IMR-90 (cell line): Measurements from ENCODE around the gene C17orf100. TPM values are rescaled to one million over a fixed set of nuclear protein-coding genes. Genes with fewer than 3 reads are reported as not detected.

ENCODE experiments used
- ATAC-seq: fragments of 200-7000 bp; cut with Tn5 transposase; 2 replicates; pipeline ENCODE4 v1.9.1; 2020; ENCODE audit warnings: low read depth, mild to moderate bottlenecking, moderate library complexity
- BruUV-seq: library from RNA; stranded (reverse); fragments of 400-500 nt; replicated peaks from 2 replicates; lab custom pipeline; 2021; lab: Mats Ljungman, UMichigan
- CTCF ChIA-PET: fragments of 300-600 bp; formaldehyde crosslinking; extraction: SDS; loops from one replicate; lab custom pipeline; 2021; ENCODE audit warnings: antibody characterized with exemption; lab: Yijun Ruan, JAX
- POLR2A ChIA-PET: fragments of 300-600 bp; sonication (Branson Sonifier 250); formaldehyde crosslinking; loops from one replicate; lab custom pipeline; 2022; ENCODE audit warnings: antibody characterized with exemption; ENCODE audit not compliant: unreplicated experiment; lab: Charles Lee
- DNase-seq: peaks from one replicate; pipeline ENCODE4 v3.0.0; 2013
- H2AFZ ChIP-seq: replicated peaks from 2 replicates; pipeline ENCODE3; 2013; ENCODE audit warnings: low read length, mild to moderate bottlenecking; ENCODE audit not compliant: poor library complexity
- H2AK5ac ChIP-seq: 2 replicates; pipeline ENCODE4 v1.6.1; 2013; ENCODE audit warnings: low read depth, low read length, inconsistent platforms
- H2AK9ac ChIP-seq: replicated peaks from 2 replicates; pipeline ENCODE3; 2013; ENCODE audit warnings: mild to moderate bottlenecking, low read depth, low read length, moderate library complexity; ENCODE audit not compliant: poor library complexity
- H2BK120ac ChIP-seq: 2 replicates; pipeline ENCODE4 v1.6.1; 2013; ENCODE audit warnings: low read depth, low read length, inconsistent platforms
- H2BK15ac ChIP-seq: 3 replicates; pipeline ENCODE4 v1.6.1; 2013; ENCODE audit warnings: low read depth, low read length, inconsistent platforms
- H2BK20ac ChIP-seq: 2 replicates; pipeline ENCODE4 v1.6.1; 2013; ENCODE audit warnings: low read depth, mild to moderate bottlenecking, inconsistent platforms, low read length, moderate library complexity
- H2BK5ac ChIP-seq: 2 replicates; pipeline ENCODE4 v1.6.1; 2013; ENCODE audit warnings: mild to moderate bottlenecking, low read depth, low read length, inconsistent platforms; ENCODE audit not compliant: poor library complexity, severe bottlenecking
- H3K14ac ChIP-seq: replicated peaks from 2 replicates; pipeline ENCODE4 v1.6.1; 2013; ENCODE audit warnings: low read depth, low read length, inconsistent platforms
- H3K18ac ChIP-seq: 2 replicates; pipeline ENCODE4 v1.6.1; 2013; ENCODE audit warnings: low read depth, low read length, control low read depth
- H3K23ac ChIP-seq: 2 replicates; pipeline ENCODE4 v1.6.1; 2013; ENCODE audit warnings: low read depth, low read length, inconsistent platforms
- H3K27ac ChIP-seq: 2 replicates; pipeline ENCODE4 v1.5.1; 2013; ENCODE audit warnings: mild to moderate bottlenecking, control low read depth, low read length; ENCODE audit not compliant: insufficient read depth
- H3K27me3 ChIP-seq: 2 replicates; pipeline ENCODE4 v1.6.1; 2013; ENCODE audit warnings: low read length; ENCODE audit not compliant: control insufficient read depth, insufficient read depth
- H3K36me3 ChIP-seq: 2 replicates; pipeline ENCODE4 v1.6.1; 2013; ENCODE audit warnings: low read length, mixed read lengths; ENCODE audit not compliant: control insufficient read depth, insufficient read depth
- H3K4ac ChIP-seq: 2 replicates; pipeline ENCODE4 v1.6.1; 2013; ENCODE audit warnings: low read depth, low read length, inconsistent platforms
- H3K4me1 ChIP-seq: 2 replicates; pipeline ENCODE4 v1.6.1; 2013; ENCODE audit warnings: low read length, mixed read lengths; ENCODE audit not compliant: control insufficient read depth, insufficient read depth
- H3K4me2 ChIP-seq: 2 replicates; pipeline ENCODE4 v1.6.1; 2013; ENCODE audit warnings: low read depth, mild to moderate bottlenecking, control low read depth, low read length, moderate library complexity
- H3K4me3 ChIP-seq: 2 replicates; pipeline ENCODE4 v1.5.1; 2013; ENCODE audit warnings: low read depth, mild to moderate bottlenecking, control low read depth, low read length, moderate library complexity; ENCODE audit not compliant: insufficient read depth
- H3K56ac ChIP-seq: 2 replicates; pipeline ENCODE4 v1.6.1; 2013; ENCODE audit warnings: low read length, inconsistent platforms; ENCODE audit not compliant: insufficient read depth; ENCODE audit errors: extremely low read depth
- H3K79me1 ChIP-seq, 2 experiments: 2 replicates each; pipeline ENCODE4 v1.6.1; 2013; ENCODE audit warnings: low read length in 2 of 2, inconsistent platforms in 1 of 2, low read depth in 1 of 2
- H3K9ac ChIP-seq: 2 replicates; pipeline ENCODE4 v1.6.1; 2013; ENCODE audit warnings: low read depth, low read length, control low read depth
- H3K9me1 ChIP-seq: 2 replicates; pipeline ENCODE4 v1.6.1; 2013; ENCODE audit warnings: low read length, inconsistent platforms; ENCODE audit not compliant: insufficient read depth
- H3K9me3 ChIP-seq: 2 replicates; pipeline ENCODE4 v1.6.1; 2013; ENCODE audit warnings: low read length; ENCODE audit not compliant: control insufficient read depth, insufficient read depth
- H4K20me1 ChIP-seq: 2 replicates; pipeline ENCODE4 v1.6.1; 2013; ENCODE audit warnings: low read length, inconsistent platforms; ENCODE audit not compliant: insufficient read depth
- H4K5ac ChIP-seq: 2 replicates; pipeline ENCODE4 v1.6.1; 2013; ENCODE audit warnings: mild to moderate bottlenecking, low read depth, low read length, control low read depth
- H4K8ac ChIP-seq, 2 experiments: 2 replicates each; pipeline ENCODE4 v1.6.1; 2013; ENCODE audit warnings: low read depth in 2 of 2, low read length in 2 of 2, control low read depth in 1 of 2, inconsistent platforms in 1 of 2
- H4K91ac ChIP-seq: 2 replicates; pipeline ENCODE4 v1.6.1; 2013; ENCODE audit warnings: low read depth, low read length, inconsistent platforms; ENCODE audit not compliant: insufficient read depth
- BHLHE40 ChIP-seq: fragments of 150-350 bp; IDR thresholded peaks from 2 replicates; pipeline ENCODE4 v1.6.1; 2016; ENCODE audit warnings: mild to moderate bottlenecking, low read depth, low read length
- CEBPB ChIP-seq: IDR thresholded peaks from 2 replicates; pipeline ENCODE4 v1.6.1; 2012; ENCODE audit warnings: low read depth, low read length, improper control_type of control experiment
- CHD1 ChIP-seq: IDR thresholded peaks from 2 replicates; pipeline ENCODE4 v1.6.1; 2012; ENCODE audit warnings: low read depth, low read length, improper control_type of control experiment
- CTCF ChIP-seq: conservative IDR thresholded peaks from 2 replicates; pipeline ENCODE4 v1.5.1; 2012; ENCODE audit warnings: mild to moderate bottlenecking, low read depth, low read length, improper control_type of control experiment
- ELK1 ChIP-seq: fragments of 150-350 bp; IDR thresholded peaks from 2 replicates; pipeline ENCODE4 v1.6.1; 2016; ENCODE audit warnings: low read depth, mild to moderate bottlenecking, low read length, moderate library complexity, borderline replicate concordance
- FOS ChIP-seq: fragments of 150-350 bp; IDR thresholded peaks from 2 replicates; pipeline ENCODE4 v1.6.1; 2016; ENCODE audit warnings: low read depth, low read length
- MAFK ChIP-seq: IDR thresholded peaks from 2 replicates; pipeline ENCODE4 v1.6.1; 2012; ENCODE audit warnings: low read depth, low read length, improper control_type of control experiment
- MAZ ChIP-seq: IDR thresholded peaks from 2 replicates; pipeline ENCODE4 v1.6.1; 2012; ENCODE audit warnings: low read depth, mild to moderate bottlenecking, low read length, improper control_type of control experiment, moderate library complexity, borderline replicate concordance
- MXI1 ChIP-seq: IDR thresholded peaks from 2 replicates; pipeline ENCODE4 v1.6.1; 2012; ENCODE audit warnings: low read depth, mild to moderate bottlenecking, low read length, moderate library complexity, borderline replicate concordance
- NFE2L2 ChIP-seq: fragments of 150-350 bp; IDR thresholded peaks from 2 replicates; pipeline ENCODE4 v1.6.1; 2016; ENCODE audit warnings: low read depth, mild to moderate bottlenecking, low read length
- POLR2A ChIP-seq: IDR thresholded peaks from 2 replicates; pipeline ENCODE4 v1.6.1; 2012; ENCODE audit warnings: mild to moderate bottlenecking, low read depth, low read length
- RAD21 ChIP-seq: IDR thresholded peaks from 2 replicates; pipeline ENCODE4 v1.6.1; 2012; ENCODE audit warnings: low read length, improper control_type of control experiment
- RCOR1 ChIP-seq: IDR thresholded peaks from 2 replicates; pipeline ENCODE4 v1.6.1; 2012; ENCODE audit warnings: mild to moderate bottlenecking, low read length, improper control_type of control experiment; ENCODE audit not compliant: insufficient replicate concordance
- RFX5 ChIP-seq: IDR thresholded peaks from 2 replicates; pipeline ENCODE4 v1.8.0; 2012; ENCODE audit warnings: low read depth, mild to moderate bottlenecking, low read length, moderate library complexity
- SMC3 ChIP-seq: fragments of 150-350 bp; IDR thresholded peaks from 2 replicates; pipeline ENCODE4 v1.6.1; 2016; ENCODE audit warnings: low read depth, mild to moderate bottlenecking, antibody characterized with exemption, low read length, moderate library complexity
- USF2 ChIP-seq: fragments of 150-350 bp; IDR thresholded peaks from 2 replicates; pipeline ENCODE4 v1.6.1; 2017; ENCODE audit warnings: mild to moderate bottlenecking, antibody characterized with exemption, low read length, low read depth
- WGBS, 2 experiments: methylation state at CpG; one replicate each; pipeline versions ENCODE4 v1.1.5 to v1.1.7; 2013; ENCODE audit warnings: missing lambda C conversion rate in 2 of 2; ENCODE audit not compliant: insufficient read length in 1 of 2; ENCODE audit errors: extremely low coverage in 2 of 2; 5-methylcytosine and 5-hydroxymethylcytosine counted together
- dilution Hi-C: fragments of 300-500 bp; cut with HindIII; formaldehyde crosslinking; loops from one replicate; pipeline ENCODE4 v1.14.3; 2018; ENCODE audit warnings: low sequenced_read_pairs; ENCODE audit not compliant: unreplicated experiment
- in situ Hi-C: fragments of 300-500 bp; cut with MboI; formaldehyde crosslinking; loops from 3 replicates; pipeline ENCODE4 v1.14.3; 2019; ENCODE audit warnings: low sequenced_read_pairs, inconsistent platforms, mixed read lengths
- intact Hi-C: fragments of 100-400 bp; cut with micrococcal nuclease; formaldehyde crosslinking; loops from 2 replicates; pipeline ENCODE4 v1.10.0; 2022
- polyA plus RNA-seq, 3 experiments: library from polyadenylated mRNA; depleted of rRNA; stranded (reverse); fragments of >200 nt; gene quantifications; 2 replicates each; pipeline ENCODE4 v1.2.3, GENCODE V29; 2012; ENCODE audit warnings: low replicate concordance in 1 of 3
- total RNA-seq: library from RNA; depleted of rRNA; stranded (reverse); fragments of >200 nt; gene quantifications from 2 replicates; pipeline ENCODE4 v1.2.3, GENCODE V29; 2012

C17orf100 gene
- total and polyA plus RNA-seq, 2 of the 4 experiments (the other 2 are of a cell fraction) = 0.18 to 1.8 TPM

GRCh38 chr17:6637458-6637840, 14.1 kb upstream of the C17orf100 start:
- dilution Hi-C loops = no loop called here
- no peak overlapping the region for H3K18ac ChIP-seq
- H3K27ac ChIP-seq = no peak overlapping the region
- ATAC-seq (no peak), DNase-seq (no peak)
- H3K14ac ChIP-seq = no peak overlapping the region
- H3K4me2 ChIP-seq = no peak overlapping the region
- BruUV-seq = no TSS peak
- H4K5ac ChIP-seq = no peak overlapping the region
- CTCF ChIA-PET = no interaction called here
- no peak overlapping the region for H2BK20ac ChIP-seq
- intact Hi-C loops = no loop called here
- no peak overlapping the region for H3K4ac ChIP-seq
- H3K56ac ChIP-seq = no peak overlapping the region
- H2AK5ac ChIP-seq = no peak overlapping the region
- peaks cover 12% of the 10 kb centered on the region for H3K36me3 ChIP-seq
- 90% methylated on average over 2 of the region's 6 CpGs; no CpG with 5 or more reads in 1 of the 2 experiments for WGBS, 2 experiments
- no peak for TF ChIP-seq MAZ
- no peak for TF ChIP-seq MAFK
- TF ChIP-seq RCOR1 = no peak
- no peak for TF ChIP-seq USF2
- no peak for TF ChIP-seq NFE2L2
- TF ChIP-seq ELK1 = no peak
- TF ChIP-seq CHD1 = no peak
- TF ChIP-seq CTCF = no peak
- TF ChIP-seq SMC3 = no peak
- no peak for TF ChIP-seq FOS
- no peak for TF ChIP-seq BHLHE40
- no peak for TF ChIP-seq MXI1
- no peak for TF ChIP-seq RAD21
- no peak for TF ChIP-seq POLR2A
- no peak for TF ChIP-seq CEBPB
- no peak for TF ChIP-seq RFX5
- H4K8ac ChIP-seq = no peak overlapping the region
- H3K9me3 ChIP-seq = no peaks in the 10 kb centered on the region
- no peak overlapping the region for H2BK120ac ChIP-seq
- H3K27me3 ChIP-seq = no peaks in the 10 kb centered on the region
- H2BK15ac ChIP-seq = no peak overlapping the region
- H4K20me1 ChIP-seq = no peaks in the 10 kb centered on the region; the same call in 1 of the 2 replicates
- peaks cover 9 to 70% of the 10 kb centered on the region in 2 experiments for H3K79me1 ChIP-seq
- no peak overlapping the region for H2BK5ac ChIP-seq
- in situ Hi-C loops = no loop called here
- H2AFZ ChIP-seq = no peak overlapping the region
- no peak overlapping the region for H4K91ac ChIP-seq
- POLR2A ChIA-PET = no interaction called here
- H3K23ac ChIP-seq = no peak overlapping the region
- H3K9me1 ChIP-seq = 0 out of 2 replicates have a peak, but pooled peaks cover 5% of the 10 kb centered on the region
- H3K9ac ChIP-seq = no peak overlapping the region
- H2AK9ac ChIP-seq = no peak overlapping the region
- H3K4me3 ChIP-seq = no peak overlapping the region
- H3K4me1 ChIP-seq = peaks cover 9% of the 10 kb centered on the region
